WTC11 (cell line): ENCODE measurements around the gene REPIN1. TPM values are rescaled to one million over a fixed set of nuclear protein-coding genes. Genes with fewer than 3 reads are reported as not detected.

Experiments used
- ATAC-seq: fragments of 200-7000 bp; cut with Tn5 transposase; 2 replicates; pipeline ENCODE4 v1.10.0; 2021; ENCODE audit warnings: mild to moderate bottlenecking, moderate library complexity
- CTCF ChIA-PET: fragments of 300-600 bp; sonication (Branson Sonifier 250); formaldehyde crosslinking; loops from one replicate; lab custom pipeline; 2021; ENCODE audit warnings: antibody characterized with exemption; lab: Charles Lee
- POLR2A ChIA-PET: fragments of 350-600 bp; sonication (Branson Sonifier 250); formaldehyde crosslinking; loops from one replicate; lab custom pipeline; 2021; ENCODE audit warnings: antibody characterized with exemption; lab: Charles Lee
- DNase-seq: peaks from one replicate; pipeline ENCODE4 v3.0.0; 2021; ENCODE audit warnings: low spot score
- H3K27ac Mint-ChIP-seq: 2 replicates; pipeline ENCODE4 v1.8.0; 2021; ENCODE audit warnings: mixed read lengths
- H3K27me3 Mint-ChIP-seq: 2 replicates; pipeline ENCODE4 v1.8.0; 2021; ENCODE audit warnings: low read depth, mild to moderate bottlenecking, moderate library complexity, mixed read lengths
- H3K36me3 Mint-ChIP-seq: 2 replicates; pipeline ENCODE4 v1.8.0; 2021; ENCODE audit warnings: mixed read lengths
- H3K4me1 Mint-ChIP-seq: 2 replicates; pipeline ENCODE4 v1.8.0; 2022; ENCODE audit warnings: mixed read lengths
- H3K4me3 Mint-ChIP-seq: 2 replicates; pipeline ENCODE4 v1.8.0; 2021; ENCODE audit warnings: mild to moderate bottlenecking, moderate library complexity, mixed read lengths
- H3K9me3 Mint-ChIP-seq: 2 replicates; pipeline ENCODE4 v1.8.0; 2021; ENCODE audit warnings: mixed read lengths
- AFF4 ChIP-seq: sonication (generic); formaldehyde crosslinking; IDR thresholded peaks from 2 replicates; pipeline ENCODE4 v1.8.1; 2023; ENCODE audit warnings: mild to moderate bottlenecking, missing genetic modification reagents, borderline replicate concordance
- GABPB1 ChIP-seq: sonication (generic); formaldehyde crosslinking; IDR thresholded peaks from 2 replicates; pipeline ENCODE4 v1.8.1; 2023; ENCODE audit warnings: mild to moderate bottlenecking, missing genetic modification reagents
- IRF2 ChIP-seq: sonication (generic); formaldehyde crosslinking; IDR thresholded peaks from 2 replicates; pipeline ENCODE4 v1.8.0; 2022; ENCODE audit warnings: low read depth, missing genetic modification reagents, borderline replicate concordance
- MXD4 ChIP-seq: fragments of 250-450 bp; sonication (Bioruptor Pico); IDR thresholded peaks from 2 replicates; pipeline ENCODE4 v1.8.0; 2021; ENCODE audit warnings: mild to moderate bottlenecking, moderate library complexity, borderline replicate concordance
- MYBL2 ChIP-seq: sonication (generic); formaldehyde crosslinking; IDR thresholded peaks from 2 replicates; pipeline ENCODE4 v1.8.1; 2023; ENCODE audit warnings: mild to moderate bottlenecking, moderate library complexity, missing genetic modification reagents
- NFE2L1 ChIP-seq: sonication (generic); formaldehyde crosslinking; IDR thresholded peaks from 2 replicates; pipeline ENCODE4 v1.8.1; 2023; ENCODE audit warnings: missing genetic modification reagents
- PRDM15 ChIP-seq: sonication (generic); formaldehyde crosslinking; IDR thresholded peaks from 2 replicates; pipeline ENCODE4 v1.8.0; 2022; ENCODE audit warnings: missing genetic modification reagents
- SMAD3 ChIP-seq: sonication (generic); formaldehyde crosslinking; IDR thresholded peaks from 2 replicates; pipeline ENCODE4 v1.8.0; 2022; ENCODE audit warnings: missing genetic modification reagents, mild to moderate bottlenecking, borderline replicate concordance
- TEAD1 ChIP-seq: sonication (generic); formaldehyde crosslinking; IDR thresholded peaks from 2 replicates; pipeline ENCODE4 v1.8.0; 2022; ENCODE audit warnings: mild to moderate bottlenecking, missing genetic modification reagents
- USF2 ChIP-seq: sonication (generic); formaldehyde crosslinking; IDR thresholded peaks from 2 replicates; pipeline ENCODE4 v1.8.1; 2023; ENCODE audit warnings: mild to moderate bottlenecking, missing genetic modification reagents, moderate library complexity
- ZNF138 ChIP-seq: sonication (generic); formaldehyde crosslinking; conservative IDR thresholded peaks from 2 replicates; pipeline ENCODE4 v1.8.1; 2022; ENCODE audit warnings: mild to moderate bottlenecking, moderate library complexity, missing genetic modification reagents
- ZNF263 ChIP-seq: sonication (generic); formaldehyde crosslinking; IDR thresholded peaks from 2 replicates; pipeline ENCODE4 v1.8.1; 2022; ENCODE audit warnings: low read depth, mild to moderate bottlenecking, moderate library complexity, missing genetic modification reagents
- ZNF317 ChIP-seq: sonication (generic); formaldehyde crosslinking; IDR thresholded peaks from 2 replicates; pipeline ENCODE4 v1.8.1; 2023; ENCODE audit warnings: low read depth, mild to moderate bottlenecking, moderate library complexity, missing genetic modification reagents, borderline replicate concordance
- total RNA-seq: library from RNA; stranded (reverse); gene quantifications from 3 replicates; pipeline ENCODE4 v1.2.3, GENCODE V29; 2021
- TF ChIP-seq, protein P1 (sequence below): fragments of 250-450 bp; sonication (Bioruptor Pico); IDR thresholded peaks from 2 replicates; pipeline ENCODE4 v2.1.2; 2022; ENCODE audit warnings: mild to moderate bottlenecking, moderate library complexity

REPIN1 gene
- total RNA-seq, 1 experiment from 2014 or later, result 130 TPM

- ATAC-seq, result peak; percentile 1; the same call in 1 of the 2 replicates
- Mint-ChIP-seq H3K4me3 (peak overlapping the region; percentile 67), H3K27me3 (peaks cover 34% of the 10 kb centered on the region)
These were observed 26.6 kb upstream of the REPIN1 start for GRCh38 chr7:150342121-150342408.

DNA sequence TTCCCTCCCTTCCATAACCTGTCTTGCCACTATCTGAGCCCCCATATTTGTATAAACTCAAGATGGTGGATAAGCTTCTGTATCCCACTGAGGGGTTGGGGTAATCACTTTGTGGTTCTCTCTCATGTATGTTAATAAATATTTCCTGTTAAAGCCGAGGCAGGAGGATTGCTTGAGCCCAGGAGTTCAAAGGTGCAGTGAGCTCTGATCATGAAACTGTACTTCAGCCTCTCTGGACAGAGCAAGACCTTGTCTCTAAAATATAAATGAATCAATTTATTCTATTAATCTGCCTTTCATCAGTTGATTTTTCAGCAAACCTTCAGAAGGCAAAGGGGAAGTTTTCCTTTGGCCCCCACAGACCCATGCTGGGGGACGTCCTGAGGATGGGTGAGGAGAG lies 25.4 kb upstream of the REPIN1 start:
- ChIA-PET CTCF (interaction anchor here (1.1 to 1.4 kb wide), 2 partner anchors 15 to 75 kb away, joined by 3 to 4 read pairs; no protein-coding TSS in a partner anchor), POLR2A (no interaction called here)
- peaks cover 24% of the 10 kb centered on the region for H3K36me3 Mint-ChIP-seq
- peaks cover 19% of the 10 kb centered on the region for H3K9me3 Mint-ChIP-seq
- DNase-seq (no peak), ATAC-seq (no peak)
- H3K4me3 Mint-ChIP-seq, result no peak overlapping the region
- TF ChIP-seq SMAD3 (CRISPR knock-in tag) (no peak), AFF4 (CRISPR knock-in tag) (no peak), MYBL2 (CRISPR knock-in tag) (no peak), USF2 (CRISPR knock-in tag) (no peak), NFE2L1 (CRISPR knock-in tag) (no peak), ZNF263 (CRISPR knock-in tag) (no peak), GABPB1 (CRISPR knock-in tag) (no peak), ZNF138 (CRISPR knock-in tag) (no peak)
- TF ChIP-seq, protein P1, sequence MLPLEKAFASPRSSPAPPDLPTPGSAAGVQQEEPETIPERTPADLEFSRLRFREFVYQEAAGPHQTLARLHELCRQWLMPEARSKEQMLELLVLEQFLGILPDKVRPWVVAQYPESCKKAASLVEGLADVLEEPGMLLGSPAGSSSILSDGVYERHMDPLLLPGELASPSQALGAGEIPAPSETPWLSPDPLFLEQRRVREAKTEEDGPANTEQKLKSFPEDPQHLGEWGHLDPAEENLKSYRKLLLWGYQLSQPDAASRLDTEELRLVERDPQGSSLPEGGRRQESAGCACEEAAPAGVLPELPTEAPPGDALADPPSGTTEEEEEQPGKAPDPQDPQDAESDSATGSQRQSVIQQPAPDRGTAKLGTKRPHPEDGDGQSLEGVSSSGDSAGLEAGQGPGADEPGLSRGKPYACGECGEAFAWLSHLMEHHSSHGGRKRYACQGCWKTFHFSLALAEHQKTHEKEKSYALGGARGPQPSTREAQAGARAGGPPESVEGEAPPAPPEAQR (CRISPR knock-in tag), result no peak
- no peak overlapping the region for H3K27ac Mint-ChIP-seq
- peaks cover 34% of the 10 kb centered on the region for H3K27me3 Mint-ChIP-seq
- H3K4me1 Mint-ChIP-seq, result peaks cover 34% of the 10 kb centered on the region

More at GRCh38 chr7:150342121-150342408, 26.6 kb upstream of the REPIN1 start:
- H3K4me1 Mint-ChIP-seq, result peaks cover 42% of the 10 kb centered on the region
- H3K9me3 Mint-ChIP-seq, result peaks cover 15% of the 10 kb centered on the region
- DNase-seq, result no peak
- POLR2A ChIA-PET, result no interaction called here
- peaks cover 27% of the 10 kb centered on the region for H3K36me3 Mint-ChIP-seq
- TF ChIP-seq ZNF263 (CRISPR knock-in tag) (peak; percentile 47; the same call in 1 of the 2 replicates), IRF2 (CRISPR knock-in tag) (no peak)
- H3K27ac Mint-ChIP-seq, result no peak overlapping the region
- CTCF ChIA-PET, result interaction anchor here (1.4 kb wide), 1 partner anchor 76 kb away, joined by 3 read pairs; no protein-coding TSS in a partner anchor

GRCh38 chr7:150344299-150344698 lies 24.3 kb upstream of the REPIN1 start:
- TF ChIP-seq ZNF317 (CRISPR knock-in tag) (no peak), PRDM15 (CRISPR knock-in tag) (no peak), MXD4 (no peak), TEAD1 (CRISPR knock-in tag) (no peak)
- H3K27ac Mint-ChIP-seq, result no peak overlapping the region
- CTCF ChIA-PET, result no interaction called here
- peaks cover 34% of the 10 kb centered on the region for H3K27me3 Mint-ChIP-seq
- peaks cover 24% of the 10 kb centered on the region for H3K36me3 Mint-ChIP-seq
- ATAC-seq (no peak), DNase-seq (no peak)
- no peak overlapping the region for H3K4me3 Mint-ChIP-seq
- peaks cover 26% of the 10 kb centered on the region for H3K4me1 Mint-ChIP-seq
- H3K9me3 Mint-ChIP-seq, result peaks cover 26% of the 10 kb centered on the region
- POLR2A ChIA-PET, result no interaction called here
